ENCODE data around the gene MROH2A.

Gene MROH2A

DNA sequence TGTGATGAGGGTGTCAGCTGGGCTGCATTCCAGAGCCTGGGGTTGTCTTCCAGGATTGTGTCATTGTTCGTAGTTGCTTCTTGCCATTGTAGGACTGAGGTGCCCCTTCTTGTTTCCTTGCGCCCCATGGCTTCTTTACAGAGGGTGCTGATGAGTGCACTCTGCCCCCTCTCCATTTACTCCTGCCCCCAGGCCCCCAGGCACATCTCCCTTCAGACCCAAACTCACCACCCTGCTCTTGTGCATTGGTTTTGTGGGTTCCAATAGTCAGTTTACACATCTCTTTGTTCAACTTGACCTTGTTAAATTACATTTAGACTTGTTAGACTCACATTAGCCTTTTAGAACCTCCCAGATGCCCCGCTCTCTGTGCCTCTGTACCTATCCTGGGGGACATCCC, 43.1 kb downstream of the MROH2A start:
- no peak for DNase-seq (ENCODE audit: low read depth)
- H3K4me3 ChIP-seq (ENCODE audit: low read length) = no peak overlapping the region
- TF ChIP-seq, protein P1, sequence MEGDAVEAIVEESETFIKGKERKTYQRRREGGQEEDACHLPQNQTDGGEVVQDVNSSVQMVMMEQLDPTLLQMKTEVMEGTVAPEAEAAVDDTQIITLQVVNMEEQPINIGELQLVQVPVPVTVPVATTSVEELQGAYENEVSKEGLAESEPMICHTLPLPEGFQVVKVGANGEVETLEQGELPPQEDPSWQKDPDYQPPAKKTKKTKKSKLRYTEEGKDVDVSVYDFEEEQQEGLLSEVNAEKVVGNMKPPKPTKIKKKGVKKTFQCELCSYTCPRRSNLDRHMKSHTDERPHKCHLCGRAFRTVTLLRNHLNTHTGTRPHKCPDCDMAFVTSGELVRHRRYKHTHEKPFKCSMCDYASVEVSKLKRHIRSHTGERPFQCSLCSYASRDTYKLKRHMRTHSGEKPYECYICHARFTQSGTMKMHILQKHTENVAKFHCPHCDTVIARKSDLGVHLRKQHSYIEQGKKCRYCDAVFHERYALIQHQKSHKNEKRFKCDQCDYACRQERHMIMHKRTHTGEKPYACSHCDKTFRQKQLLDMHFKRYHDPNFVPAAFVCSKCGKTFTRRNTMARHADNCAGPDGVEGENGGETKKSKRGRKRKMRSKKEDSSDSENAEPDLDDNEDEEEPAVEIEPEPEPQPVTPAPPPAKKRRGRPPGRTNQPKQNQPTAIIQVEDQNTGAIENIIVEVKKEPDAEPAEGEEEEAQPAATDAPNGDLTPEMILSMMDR (conservative IDR thresholded peaks at IDR 0.05; ENCODE audit: low read length) = no peak

DNA sequence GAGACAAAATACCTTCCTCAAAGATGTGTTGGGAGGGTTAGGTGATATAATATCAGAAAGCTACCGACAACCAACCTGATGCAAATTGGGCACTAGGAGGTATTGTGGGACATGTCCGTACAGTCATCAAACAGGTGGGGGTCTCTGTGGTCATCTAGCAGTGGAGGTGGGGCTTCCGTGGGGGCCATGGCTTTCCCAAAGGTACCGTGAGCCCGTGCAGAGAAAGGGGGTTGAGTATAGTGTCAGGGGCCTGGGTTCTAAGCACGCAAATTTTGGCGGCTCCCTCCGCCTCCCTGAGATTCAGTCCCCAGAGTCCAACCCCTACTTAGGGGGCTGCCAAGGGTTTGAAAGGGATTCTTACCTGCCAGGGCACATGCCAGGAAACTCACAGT, 43.6 kb downstream of the MROH2A start:
- TF ChIP-seq, protein P1 (conservative IDR thresholded peaks at IDR 0.05; ENCODE audit: low read length) = no peak
- no peak for DNase-seq (ENCODE audit: low read depth)
- no peak overlapping the region for H3K4me3 ChIP-seq (ENCODE audit: low read length)

DNA sequence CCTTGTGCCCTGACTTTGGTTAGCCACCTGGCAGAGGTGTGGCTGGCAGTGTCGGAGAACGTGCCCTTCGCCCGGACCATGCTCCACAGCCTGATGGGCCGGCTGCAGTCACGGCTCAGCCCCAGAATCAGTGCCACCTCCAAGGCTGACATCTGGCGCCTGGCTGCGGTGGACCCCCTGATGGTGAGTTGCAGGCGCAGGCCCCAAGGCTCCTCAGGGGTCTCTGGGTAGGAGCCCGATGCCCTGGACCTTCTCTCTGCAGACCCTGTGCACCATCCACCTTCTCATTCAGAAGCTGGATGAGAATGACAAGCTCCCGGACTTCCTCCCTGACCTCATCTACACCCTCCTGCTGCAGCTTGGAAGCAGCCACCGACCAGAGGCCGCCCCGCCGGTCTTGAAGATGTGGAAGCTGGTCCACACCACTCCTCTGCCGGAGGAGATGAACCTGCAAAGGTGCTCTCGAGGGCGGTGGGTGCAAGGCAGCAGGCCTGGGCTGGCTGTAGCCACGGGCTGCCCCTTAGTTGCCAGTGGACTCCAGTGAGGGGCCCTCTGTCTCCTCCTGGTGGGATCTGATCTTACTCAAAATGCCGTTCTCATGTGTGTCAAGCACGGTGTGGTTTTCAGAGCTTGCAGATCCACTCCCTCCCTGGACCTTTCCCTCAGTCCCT, 44.1 kb downstream of the MROH2A start:
- TF ChIP-seq, protein P1 (conservative IDR thresholded peaks at IDR 0.05; ENCODE audit: low read length) = no peak
- DNase-seq (ENCODE audit: low read depth) = no peak
- H3K4me3 ChIP-seq (ENCODE audit: low read length) = no peak overlapping the region

DNA sequence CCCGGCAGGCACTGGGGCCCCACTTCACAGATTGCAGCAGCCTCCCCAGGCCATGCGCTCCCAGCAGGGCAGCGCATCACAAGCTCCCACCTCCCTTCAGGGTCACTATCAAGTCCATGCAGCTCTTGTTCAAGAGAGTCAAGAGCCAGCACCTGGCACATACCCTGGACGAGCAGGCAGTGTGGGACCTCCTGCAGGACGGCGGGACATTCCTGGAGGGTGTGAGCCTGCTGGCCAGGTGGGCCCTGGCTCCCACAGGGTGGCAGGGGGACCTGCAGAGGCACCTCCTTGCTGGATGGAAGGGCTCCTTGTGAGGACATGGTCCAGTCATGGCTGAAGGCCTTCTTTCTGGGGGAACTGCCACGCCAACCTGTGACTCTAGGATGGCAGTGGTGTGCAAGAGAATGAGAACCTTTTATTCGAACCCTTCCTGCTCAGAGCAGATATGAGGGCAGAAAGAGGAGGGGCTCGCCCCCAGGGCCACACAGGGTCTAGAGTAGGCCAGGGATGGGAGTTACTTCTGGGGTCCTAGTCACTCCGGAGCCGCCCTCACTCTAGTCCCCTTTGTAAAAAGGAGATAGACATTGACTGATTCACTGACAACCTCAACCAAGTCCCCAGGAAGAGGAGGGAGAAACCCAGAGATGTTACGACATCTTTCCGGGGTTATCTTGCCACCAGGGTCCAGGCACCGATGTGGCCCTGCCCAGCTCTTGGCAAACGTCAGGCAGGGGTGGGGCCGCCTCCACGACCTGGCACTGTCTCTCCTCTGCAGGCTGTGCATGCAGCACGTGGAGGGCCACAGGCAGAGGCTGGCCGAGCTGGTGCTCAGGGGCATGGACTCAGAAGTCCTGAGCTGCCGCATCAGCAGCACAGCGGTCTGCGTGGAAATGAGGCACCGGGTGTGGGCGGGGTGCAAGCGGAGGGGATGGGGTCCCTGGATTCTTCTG, 44.9 kb downstream of the MROH2A start:
- H3K4me3 ChIP-seq (ENCODE audit: low read length) = no peak overlapping the region
- TF ChIP-seq, protein P1 (conservative IDR thresholded peaks at IDR 0.05; ENCODE audit: low read length) = no peak
- no peak for DNase-seq (ENCODE audit: low read depth)

DNA sequence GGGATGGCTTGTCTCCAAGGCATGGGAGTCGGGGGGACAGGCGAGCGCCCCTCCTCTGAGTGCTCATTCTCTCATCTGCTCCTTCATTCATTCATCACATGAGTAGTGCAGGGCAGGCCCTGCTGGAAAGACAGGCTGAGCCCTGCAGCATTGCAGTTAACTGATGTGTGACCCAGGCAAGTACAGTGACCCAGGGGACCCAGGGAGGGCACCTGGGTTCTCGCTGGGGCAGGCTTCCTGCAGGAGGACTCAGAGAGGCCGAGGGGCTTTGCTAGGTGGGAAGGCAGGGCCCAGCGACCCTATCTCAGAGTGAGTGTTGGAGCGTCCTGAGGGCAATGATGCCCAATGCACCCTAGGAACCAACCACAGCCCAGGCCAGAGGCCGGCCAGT, 45.6 kb downstream of the MROH2A start:
- TF ChIP-seq, protein P1 (conservative IDR thresholded peaks at IDR 0.05; ENCODE audit: low read length) = no peak

DNA sequence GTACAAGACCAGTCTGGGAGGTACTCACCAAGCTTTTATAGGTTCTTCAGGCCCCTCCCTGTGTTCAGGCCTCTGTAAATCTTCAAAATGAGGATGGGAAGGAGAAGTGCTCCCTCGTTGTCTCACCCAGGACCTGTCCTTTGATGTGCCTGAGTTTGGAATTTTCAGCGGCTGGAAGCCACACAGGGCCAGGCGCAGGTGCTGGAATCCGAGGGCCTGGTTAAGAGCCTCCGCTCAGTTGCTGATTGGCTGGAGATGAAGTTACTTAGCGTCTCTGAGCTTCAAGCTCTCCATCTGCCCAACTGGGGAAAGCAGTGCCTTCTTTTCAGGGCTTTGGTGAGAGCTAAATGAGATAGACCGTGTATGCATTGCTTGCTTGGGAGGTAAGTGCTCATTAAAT, 46.2 kb downstream of the MROH2A start:
- no peak overlapping the region for H3K4me3 ChIP-seq (ENCODE audit: low read length)
- DNase-seq (ENCODE audit: low read depth) = no peak
- TF ChIP-seq, protein P1 (conservative IDR thresholded peaks at IDR 0.05; ENCODE audit: low read length) = no peak

More for the DNA sequence above, 45.6 kb downstream of the MROH2A start:
- no peak for DNase-seq (ENCODE audit: low read depth)
- H3K4me3 ChIP-seq (ENCODE audit: low read length) = no peak overlapping the region

Data from AG10803 (cell line).